PFSK-1 (cell line): ENCODE results near the gene GPRIN3.

ENCODE experiments used
- FOXP2 ChIP-seq: optimal IDR thresholded peaks from 2 replicates; pipeline ENCODE3; 2011; ENCODE audit warnings: borderline replicate concordance, control low read depth, inconsistent platforms; ENCODE audit not compliant: insufficient read depth; ENCODE audit errors: extremely low read length, extremely low read depth
- POLR2AphosphoS5 ChIP-seq: IDR thresholded peaks from 2 replicates; pipeline ENCODE4 v1.6.1; 2012; ENCODE audit warnings: low read depth, mild to moderate bottlenecking, control low read depth, low read length, moderate library complexity
- SIN3A ChIP-seq: IDR thresholded peaks from 2 replicates; pipeline ENCODE4 v1.6.1; 2012; ENCODE audit warnings: mild to moderate bottlenecking, low read length, moderate library complexity, borderline replicate concordance; ENCODE audit not compliant: insufficient read depth
- TAF1 ChIP-seq: IDR thresholded peaks from 2 replicates; pipeline ENCODE4 v1.6.1; 2012; ENCODE audit warnings: low read length, control low read depth, borderline replicate concordance; ENCODE audit not compliant: insufficient read depth
- TF ChIP-seq, protein P1 (sequence below), 2 experiments: IDR thresholded peaks; 2 replicates each; pipeline versions ENCODE4 v1.6.1 to v1.8.0; 2011 to 2012; ENCODE audit warnings: low read depth in 2 of 2, low read length in 2 of 2, control low read depth in 1 of 2, inconsistent platforms in 1 of 2, mild to moderate bottlenecking in 1 of 2, moderate library complexity in 1 of 2; ENCODE audit not compliant: insufficient read depth in 1 of 2

The GPRIN3 gene

DNA sequence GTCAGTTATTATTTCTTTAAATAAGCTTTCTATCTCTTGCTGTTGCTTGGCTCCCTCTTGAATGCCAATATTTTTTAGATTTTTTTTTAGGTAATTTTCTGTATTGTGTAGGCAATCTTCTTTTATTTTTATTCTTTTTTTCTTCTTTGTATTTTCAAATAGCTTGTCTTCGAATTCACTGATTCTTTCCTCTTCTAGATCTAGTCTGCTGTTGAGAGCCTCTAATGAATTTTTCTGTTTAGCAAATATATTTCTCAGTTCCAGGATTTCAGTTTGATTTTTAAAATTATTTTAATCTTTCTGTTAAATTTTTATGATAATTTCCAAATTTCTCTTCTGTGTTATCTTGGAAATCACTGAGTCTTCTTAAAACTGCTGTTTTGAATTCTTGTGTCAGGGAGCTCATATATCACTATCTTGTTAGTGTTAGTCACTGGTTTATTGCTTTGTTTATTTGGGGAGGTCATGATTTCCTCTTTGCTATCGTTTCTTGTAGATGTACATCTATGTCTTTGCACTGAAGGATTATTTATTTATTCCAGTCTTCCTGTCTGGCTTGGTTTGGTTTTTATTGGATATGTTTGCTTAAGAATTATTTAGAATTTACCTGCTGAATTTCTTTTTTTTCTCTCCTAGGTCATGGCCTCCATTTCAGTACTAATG, 39.9 kb upstream of the GPRIN3 start:
- TF ChIP-seq SIN3A: no peak
- no peak for TF ChIP-seq POLR2AphosphoS5
- no peak for TF ChIP-seq FOXP2
- TF ChIP-seq, protein P1, sequence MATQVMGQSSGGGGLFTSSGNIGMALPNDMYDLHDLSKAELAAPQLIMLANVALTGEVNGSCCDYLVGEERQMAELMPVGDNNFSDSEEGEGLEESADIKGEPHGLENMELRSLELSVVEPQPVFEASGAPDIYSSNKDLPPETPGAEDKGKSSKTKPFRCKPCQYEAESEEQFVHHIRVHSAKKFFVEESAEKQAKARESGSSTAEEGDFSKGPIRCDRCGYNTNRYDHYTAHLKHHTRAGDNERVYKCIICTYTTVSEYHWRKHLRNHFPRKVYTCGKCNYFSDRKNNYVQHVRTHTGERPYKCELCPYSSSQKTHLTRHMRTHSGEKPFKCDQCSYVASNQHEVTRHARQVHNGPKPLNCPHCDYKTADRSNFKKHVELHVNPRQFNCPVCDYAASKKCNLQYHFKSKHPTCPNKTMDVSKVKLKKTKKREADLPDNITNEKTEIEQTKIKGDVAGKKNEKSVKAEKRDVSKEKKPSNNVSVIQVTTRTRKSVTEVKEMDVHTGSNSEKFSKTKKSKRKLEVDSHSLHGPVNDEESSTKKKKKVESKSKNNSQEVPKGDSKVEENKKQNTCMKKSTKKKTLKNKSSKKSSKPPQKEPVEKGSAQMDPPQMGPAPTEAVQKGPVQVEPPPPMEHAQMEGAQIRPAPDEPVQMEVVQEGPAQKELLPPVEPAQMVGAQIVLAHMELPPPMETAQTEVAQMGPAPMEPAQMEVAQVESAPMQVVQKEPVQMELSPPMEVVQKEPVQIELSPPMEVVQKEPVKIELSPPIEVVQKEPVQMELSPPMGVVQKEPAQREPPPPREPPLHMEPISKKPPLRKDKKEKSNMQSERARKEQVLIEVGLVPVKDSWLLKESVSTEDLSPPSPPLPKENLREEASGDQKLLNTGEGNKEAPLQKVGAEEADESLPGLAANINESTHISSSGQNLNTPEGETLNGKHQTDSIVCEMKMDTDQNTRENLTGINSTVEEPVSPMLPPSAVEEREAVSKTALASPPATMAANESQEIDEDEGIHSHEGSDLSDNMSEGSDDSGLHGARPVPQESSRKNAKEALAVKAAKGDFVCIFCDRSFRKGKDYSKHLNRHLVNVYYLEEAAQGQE (IDR thresholded peaks at IDR 0.05; ENCODE audit: insufficient read depth in 1 of 2, low read depth in 2 of 2, low read length in 2 of 2): no peak
- no peak for TF ChIP-seq TAF1

DNA sequence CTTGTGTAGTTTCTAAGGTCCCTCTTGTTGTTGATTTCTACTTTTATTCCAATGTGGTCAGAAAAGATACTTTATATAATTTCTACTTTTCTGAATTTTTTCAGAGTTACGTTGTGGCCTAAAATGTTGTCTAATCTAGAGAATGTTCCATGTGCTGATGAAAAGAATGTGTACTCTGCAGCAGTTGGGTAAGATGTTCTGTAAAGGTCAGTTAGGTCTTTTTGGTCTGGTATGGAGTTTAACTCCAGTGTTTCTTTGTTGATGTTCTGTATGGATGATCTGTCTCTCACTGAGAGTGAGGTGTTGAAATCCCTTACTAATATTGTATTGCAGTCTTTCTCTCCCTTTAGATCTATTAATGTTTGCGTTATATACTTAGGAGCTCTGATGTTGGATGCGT, 37.0 kb upstream of the GPRIN3 start:
- no peak for TF ChIP-seq POLR2AphosphoS5
- TF ChIP-seq SIN3A: no peak
- no peak for TF ChIP-seq FOXP2
- TF ChIP-seq TAF1: no peak
- TF ChIP-seq, protein P1 (IDR thresholded peaks at IDR 0.05; ENCODE audit: insufficient read depth in 1 of 2, low read depth in 2 of 2, low read length in 2 of 2): no peak

DNA sequence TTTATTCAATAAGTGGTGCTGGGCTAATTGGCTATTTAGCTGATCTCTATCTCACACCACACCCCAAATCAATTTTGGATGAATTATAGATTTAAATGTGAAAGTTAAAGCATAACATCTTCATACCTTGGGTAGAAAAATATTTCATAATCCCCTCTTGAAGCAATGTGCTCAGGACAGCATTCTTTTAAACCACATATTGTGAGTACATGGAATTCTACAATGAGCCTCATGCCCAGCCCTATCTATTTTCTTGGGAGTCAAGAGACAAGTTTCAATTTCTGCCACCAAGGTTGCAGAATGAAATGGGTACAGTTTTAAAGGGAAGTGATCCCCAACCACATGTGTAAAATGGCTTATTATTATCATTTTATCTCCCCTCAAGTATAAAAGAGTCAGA, 30.6 kb upstream of the GPRIN3 start:
- TF ChIP-seq SIN3A (no peak), TAF1 (no peak), FOXP2 (no peak), POLR2AphosphoS5 (no peak)
- TF ChIP-seq, protein P1 (IDR thresholded peaks at IDR 0.05; ENCODE audit: insufficient read depth in 1 of 2, low read depth in 2 of 2, low read length in 2 of 2): no peak

- no peak for TF ChIP-seq FOXP2
- no peak for TF ChIP-seq TAF1
- TF ChIP-seq POLR2AphosphoS5: no peak
- TF ChIP-seq, protein P1 (IDR thresholded peaks at IDR 0.05; ENCODE audit: insufficient read depth in 1 of 2, low read depth in 2 of 2, low read length in 2 of 2): no peak
- no peak for TF ChIP-seq SIN3A
These were observed 30.1 kb upstream of the GPRIN3 start for GRCh38 chr4:89337681-89338080.
